Epidermal melanocyte (primary cell): ENCODE results near the gene CLEC2D.
"Not testable (repeated sequence)": the region's sequence is repeated elsewhere in the genome, so short reads cannot be mapped to it uniquely, and the experiment has no call there.

Experiments used
- DNase-seq: peaks from one replicate; pipeline ENCODE4 v3.0.0; 2011; ENCODE audit warnings: low spot score; ENCODE audit not compliant: insufficient read length

The CLEC2D gene

GRCh38 chr12:9699269-9699897 is 29.9 kb downstream of the CLEC2D start:
- no peak for DNase-seq

DNA sequence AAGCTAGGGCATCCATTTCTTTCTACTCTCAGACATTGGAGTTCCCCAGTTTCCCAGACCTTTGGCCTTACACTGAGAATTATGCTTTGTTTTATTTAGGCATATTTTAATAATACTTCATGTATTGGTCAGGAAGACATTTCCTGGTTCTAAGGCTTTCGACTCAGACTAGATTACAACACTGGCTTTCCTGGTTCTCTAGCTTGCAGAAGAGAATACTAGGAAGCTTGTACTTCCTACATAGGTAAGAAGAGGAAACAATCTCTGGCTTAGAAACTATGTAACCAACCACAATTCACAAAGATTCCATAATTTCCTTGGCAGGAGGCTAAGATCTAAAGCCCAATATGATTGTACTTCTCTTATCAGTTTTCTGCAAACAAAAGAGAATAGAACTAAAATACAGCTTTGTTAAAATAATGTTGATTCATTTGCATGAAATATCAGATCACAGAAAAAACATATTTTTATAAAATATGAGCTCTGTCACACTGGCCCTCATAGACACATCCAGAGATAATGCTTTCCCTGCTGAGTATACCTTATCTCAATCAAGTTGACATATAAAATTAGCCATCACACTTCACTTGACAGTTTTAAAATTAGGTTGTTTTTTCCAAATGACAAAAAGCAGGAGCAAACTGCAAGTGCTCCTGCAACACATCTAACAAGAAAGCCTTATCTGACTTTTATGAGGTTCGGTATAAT is 30.5 kb downstream of the CLEC2D start:
- no peak for DNase-seq

DNA sequence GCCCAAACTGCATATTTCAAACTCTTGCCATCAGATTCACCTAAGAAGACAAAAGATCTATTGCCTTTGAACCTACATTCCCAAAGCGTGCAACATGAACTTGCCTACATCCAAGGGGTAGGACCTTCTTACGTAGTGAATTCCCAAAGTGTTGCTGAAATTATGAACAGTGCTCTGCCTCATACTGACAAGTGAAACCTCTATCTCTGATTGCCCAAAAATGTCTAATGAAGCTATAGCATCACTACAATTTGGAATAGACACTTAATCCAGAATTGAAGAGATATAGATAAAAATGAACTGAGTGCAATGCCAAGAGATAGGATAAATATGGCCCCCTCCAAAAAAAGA is 31.1 kb downstream of the CLEC2D start:
- no peak for DNase-seq

- DNase-seq, result no peak
These were observed 32.1 kb downstream of the CLEC2D start for GRCh38 chr12:9701380-9702154.

DNA sequence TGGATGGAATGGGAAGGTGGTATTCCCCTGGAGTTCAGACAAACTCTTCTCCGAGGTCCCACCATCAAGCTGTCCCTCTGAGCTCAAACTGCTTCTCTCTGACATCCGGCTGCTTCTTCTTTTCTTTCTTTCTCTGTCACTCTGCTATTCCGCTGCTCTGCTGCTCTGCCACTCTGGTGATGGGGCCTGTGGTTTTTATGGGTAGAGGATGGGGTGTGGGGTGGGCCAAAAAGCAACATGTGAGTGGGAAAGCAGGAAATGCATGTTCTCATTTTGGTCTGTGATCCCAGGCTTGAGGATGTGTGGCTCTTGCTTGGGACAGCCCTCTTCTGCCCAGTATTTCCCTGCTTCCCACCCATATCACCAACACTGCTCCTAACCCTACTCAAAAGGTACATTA is 32.7 kb downstream of the CLEC2D start:
- no peak for DNase-seq

DNA sequence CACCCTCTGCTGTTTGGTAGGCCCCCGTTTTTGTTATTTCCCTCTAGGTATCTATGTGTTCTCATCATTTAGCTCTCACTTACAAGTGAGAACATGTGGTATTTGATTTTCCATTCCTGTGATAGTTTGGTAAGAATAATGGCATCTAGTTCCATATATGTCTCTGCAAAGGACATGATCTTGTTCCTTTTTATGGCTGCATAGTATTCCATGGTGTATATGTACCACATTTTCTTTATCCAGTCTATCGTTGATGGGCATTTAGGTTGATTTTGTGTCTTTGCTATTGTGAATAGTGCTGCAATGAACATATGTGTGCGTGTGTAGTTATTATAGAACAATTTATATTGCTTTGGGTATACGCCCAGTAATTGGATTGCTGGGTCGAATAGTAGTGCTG is 35.0 kb downstream of the CLEC2D start:
- DNase-seq, result not testable (repeated sequence)

DNA sequence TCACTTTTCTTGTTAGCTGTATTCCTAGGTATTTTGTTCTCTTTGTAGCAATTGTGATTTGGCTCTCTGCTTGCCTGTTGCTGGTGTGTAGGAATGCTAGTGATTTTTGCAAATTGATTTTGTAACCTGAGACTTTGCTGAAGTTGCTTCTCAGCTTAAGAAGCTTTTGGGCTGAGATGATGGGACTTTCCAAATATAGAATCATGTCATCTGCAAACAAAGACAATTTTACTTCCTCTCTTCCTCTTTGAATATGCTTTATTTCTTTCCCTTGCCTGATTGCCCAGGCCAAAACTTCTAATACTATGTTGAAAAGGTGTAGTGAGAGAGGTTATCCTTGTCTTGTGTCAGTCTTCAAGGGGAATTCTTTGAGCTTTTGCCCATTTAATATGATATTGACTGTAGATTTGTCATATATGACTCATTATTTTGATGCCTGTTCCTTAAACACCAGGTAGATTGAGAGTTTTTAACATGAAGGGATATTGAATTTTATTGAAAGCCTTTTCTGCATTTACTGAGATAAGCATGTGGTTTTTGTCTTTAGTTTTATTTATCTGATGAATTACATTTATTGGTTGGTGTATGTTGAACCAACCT is 36.7 kb downstream of the CLEC2D start:
- DNase-seq, result no peak

DNA sequence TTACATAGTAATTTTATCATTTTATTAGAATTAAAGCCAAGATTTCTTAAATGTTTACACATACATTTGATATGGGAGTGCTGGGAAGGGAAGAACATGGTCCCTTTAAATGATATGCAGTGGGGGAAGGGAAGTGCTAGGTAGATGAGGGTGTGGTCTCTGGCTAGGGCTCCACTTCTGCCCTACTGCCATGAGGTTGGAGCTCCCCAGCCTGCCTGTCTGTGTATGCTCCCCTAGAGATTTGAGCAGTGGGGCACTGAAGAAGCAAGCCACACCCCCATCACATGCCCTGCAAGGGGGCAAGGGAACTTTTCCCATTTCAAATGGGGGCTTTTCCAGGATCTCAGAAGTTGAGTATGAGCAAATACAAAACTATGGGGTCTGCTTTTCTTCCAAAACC is 37.8 kb downstream of the CLEC2D start:
- DNase-seq, result no peak

DNA sequence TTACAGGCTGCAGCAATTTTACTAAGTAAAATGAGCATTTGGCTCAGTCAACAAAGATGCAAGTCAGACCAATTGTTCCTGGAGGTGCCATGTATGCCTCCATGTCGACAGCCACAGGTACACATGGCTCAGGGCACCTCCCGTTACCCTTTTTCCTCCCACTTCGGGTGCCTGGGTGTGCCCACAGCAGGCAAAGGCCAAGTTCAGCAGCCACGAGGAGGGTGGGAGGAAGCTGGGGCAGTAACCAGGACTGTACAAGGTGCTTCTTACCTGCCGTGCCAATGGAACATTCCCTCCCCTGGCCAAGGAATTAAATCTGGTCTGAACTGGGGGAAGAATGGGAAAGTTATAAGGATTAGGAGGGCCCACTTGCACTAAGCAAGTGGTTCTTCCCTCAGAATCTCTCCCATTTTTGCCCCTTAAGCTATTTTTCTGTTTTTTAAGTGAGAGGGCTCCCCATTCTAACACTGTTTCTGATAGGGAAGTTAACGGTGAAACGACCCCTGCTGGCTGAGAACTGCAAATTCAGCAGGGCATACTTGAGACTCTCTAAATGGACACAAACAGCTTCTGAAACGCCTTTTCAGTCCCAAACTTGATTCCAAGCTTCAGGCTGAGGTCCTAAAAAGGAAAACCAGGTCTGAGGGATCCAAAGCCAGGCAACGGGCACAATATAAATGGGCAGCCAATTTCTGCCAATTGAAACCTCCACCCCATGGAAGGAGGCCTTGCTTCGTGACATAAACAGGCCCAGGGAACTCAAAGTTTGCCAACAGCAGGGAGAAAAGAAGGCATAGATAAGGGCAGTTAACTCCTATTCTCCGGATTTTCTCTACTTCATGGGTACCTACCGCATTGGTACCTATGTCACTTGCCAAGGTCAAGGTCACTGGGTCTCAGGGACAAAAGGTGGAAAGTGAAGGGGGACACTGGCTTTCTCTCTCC is 38.6 kb downstream of the CLEC2D start:
- peak; percentile 22 for DNase-seq

DNA sequence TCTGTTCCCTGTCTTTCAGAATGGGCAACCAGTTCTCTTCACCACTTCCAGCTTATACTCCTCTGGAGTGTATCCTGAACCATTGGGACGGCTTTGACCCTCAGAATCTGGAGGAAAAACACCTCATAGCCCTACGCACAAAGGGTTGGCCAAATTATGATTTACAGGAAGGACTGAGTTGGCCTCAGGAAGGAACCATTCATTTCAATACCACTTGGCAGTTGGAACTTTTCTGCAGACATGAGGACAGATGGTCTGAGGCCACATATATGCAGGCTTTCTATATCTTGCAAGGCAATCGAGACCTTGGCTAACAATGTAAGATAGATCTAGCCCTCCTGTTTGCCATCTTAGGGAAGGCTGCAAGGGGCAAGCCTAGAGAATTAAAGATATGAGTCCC is 39.3 kb downstream of the CLEC2D start:
- no peak for DNase-seq

- DNase-seq, result no peak
These were observed 41.3 kb downstream of the CLEC2D start for GRCh38 chr12:9710584-9711375.

- DNase-seq, result no peak
These were observed 42.2 kb downstream of the CLEC2D start for GRCh38 chr12:9711664-9712063.

DNA sequence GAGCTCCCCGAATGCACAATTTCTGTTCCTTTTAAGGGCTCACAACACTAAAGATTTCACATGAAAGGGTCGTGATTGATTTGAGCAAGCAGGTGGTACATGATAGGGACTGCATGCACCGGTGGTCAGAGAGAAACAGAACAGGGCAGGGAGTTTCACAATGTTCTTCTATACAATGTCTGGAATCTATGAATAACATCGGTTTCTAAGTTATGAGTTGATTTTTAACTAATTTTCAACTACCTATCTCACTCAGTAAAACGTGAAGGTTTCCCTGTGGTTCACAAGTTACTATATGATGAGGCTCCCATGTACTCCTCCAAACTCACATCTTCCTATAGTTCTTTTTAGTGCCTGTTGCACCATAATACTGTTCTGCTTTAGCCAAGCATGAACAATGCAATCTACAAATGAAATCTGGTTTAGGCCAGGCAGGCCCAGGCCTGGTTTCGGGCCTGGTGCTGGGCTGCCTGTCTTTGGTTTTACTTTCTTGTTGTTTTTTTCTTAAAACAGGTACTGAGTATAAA is 43.6 kb downstream of the CLEC2D start:
- DNase-seq, result not testable (repeated sequence)

GRCh38 chr12:9717070-9717925 is 47.8 kb downstream of the CLEC2D start:
- no peak for DNase-seq

- no peak for DNase-seq
These were observed 49.5 kb downstream of the CLEC2D start for GRCh38 chr12:9718968-9719367.

DNA sequence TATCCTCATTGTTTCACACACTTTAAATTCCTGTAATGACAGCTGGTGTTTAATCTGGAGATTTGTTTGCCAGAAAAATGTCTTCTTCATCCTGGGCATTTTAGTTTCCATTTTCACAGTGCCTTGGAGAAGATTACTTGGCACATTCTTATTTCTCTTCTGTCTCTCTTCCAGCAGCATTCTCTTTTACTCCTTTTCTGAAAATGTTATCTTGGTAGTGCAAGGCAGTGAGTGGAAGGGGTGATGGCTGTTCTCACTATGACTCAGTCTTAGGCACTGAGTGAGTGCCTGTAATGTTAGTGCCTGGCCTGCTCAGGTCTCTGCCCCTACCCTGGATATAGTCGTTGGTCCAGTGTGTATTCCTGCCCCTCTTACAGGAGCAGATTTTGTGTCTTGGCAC is 50.3 kb downstream of the CLEC2D start:
- DNase-seq, result no peak

DNA sequence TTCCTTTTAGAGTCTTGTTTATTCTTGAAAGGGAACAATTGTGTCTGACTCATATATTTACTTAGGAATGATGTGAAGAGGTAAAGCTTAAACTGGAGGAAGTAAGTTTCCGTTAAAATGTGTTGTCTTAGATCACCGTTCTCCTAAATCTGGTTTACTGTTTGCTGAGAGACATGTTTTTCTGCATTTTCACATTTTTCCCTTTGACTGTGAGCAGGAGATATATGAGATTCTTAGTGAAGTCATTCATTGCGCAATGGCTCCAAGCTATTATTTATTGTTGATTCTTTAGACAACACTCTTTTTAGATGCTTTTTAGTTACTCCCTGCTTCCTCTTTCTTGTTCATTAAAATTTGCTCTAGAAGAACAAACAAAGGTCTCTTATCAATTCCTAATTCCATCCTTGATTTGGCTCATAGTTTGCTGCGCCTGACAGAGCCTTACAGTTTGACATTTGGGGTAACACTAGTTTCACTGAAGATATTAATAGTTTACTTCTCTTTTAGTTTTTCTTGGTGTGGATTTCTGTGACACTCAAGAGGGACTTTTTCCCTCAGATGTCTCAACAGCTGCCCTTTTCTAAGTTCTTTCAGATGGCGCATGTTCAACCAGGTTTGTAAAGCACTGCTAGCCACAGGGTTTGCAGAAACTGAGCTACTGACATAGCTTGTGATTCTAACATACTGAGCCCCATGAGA is 52.0 kb downstream of the CLEC2D start:
- DNase-seq, result peak; percentile 38

GRCh38 chr12:9724023-9724422 is 54.5 kb downstream of the CLEC2D start:
- no peak for DNase-seq
